BE2C (cell line): Measurements from ENCODE around the gene OSBPL5.

Experiments
- DNase-seq: peaks from one replicate; pipeline ENCODE4 v3.0.0-alpha.2; 2020
- H3K27me3 ChIP-seq: fragments of 250-450 bp; sonication (Bioruptor Pico); 2 replicates; pipeline ENCODE4 v1.5.1; 2020; ENCODE audit warnings: mild to moderate bottlenecking
- H3K36me3 ChIP-seq: fragments of 250-450 bp; sonication (Bioruptor Pico); 2 replicates; pipeline ENCODE4 v1.5.1; 2020; ENCODE audit warnings: mild to moderate bottlenecking
- H3K4me1 ChIP-seq: fragments of 250-450 bp; sonication (Bioruptor Pico); 2 replicates; pipeline ENCODE4 v1.5.1; 2020
- H3K4me3 ChIP-seq: 2 replicates; pipeline ENCODE4 v1.5.1; 2011; ENCODE audit warnings: low read depth, low read length
- H3K9me3 ChIP-seq: fragments of 250-450 bp; sonication (Bioruptor Pico); 2 replicates; pipeline ENCODE4 v1.5.1; 2020
- CTCF ChIP-seq: IDR thresholded peaks from 2 replicates; pipeline ENCODE4 v1.5.1; 2012; ENCODE audit warnings: mild to moderate bottlenecking, low read depth, low read length

OSBPL5 gene

GRCh38 chr11:3046641-3047040 lies 118.5 kb downstream of the OSBPL5 start:
- no peak for DNase-seq
- no peak for TF ChIP-seq CTCF
- H3K4me1 ChIP-seq: peaks cover 17% of the 10 kb centered on the region
- H3K9me3 ChIP-seq: no peaks in the 10 kb centered on the region
- H3K36me3 ChIP-seq: no peaks in the 10 kb centered on the region; the same call in none of the 2 replicates
- H3K4me3 ChIP-seq: no peak overlapping the region
- H3K27me3 ChIP-seq: no peaks in the 10 kb centered on the region

- no peak overlapping the region for H3K4me3 ChIP-seq
- H3K9me3 ChIP-seq: no peaks in the 10 kb centered on the region
- 0 out of 2 replicates have a peak, but pooled peaks have one; percentile 6 for TF ChIP-seq CTCF
- H3K4me1 ChIP-seq: peaks cover 15% of the 10 kb centered on the region; the same call in 1 of the 2 replicates
- DNase-seq: no peak
- no peaks in the 10 kb centered on the region for H3K27me3 ChIP-seq
- no peaks in the 10 kb centered on the region; the same call in none of the 2 replicates for H3K36me3 ChIP-seq
These were observed 118.9 kb downstream of the OSBPL5 start for GRCh38 chr11:3046190-3046589.

GRCh38 chr11:3044915-3045314 lies 120.2 kb downstream of the OSBPL5 start:
- H3K4me3 ChIP-seq: no peak overlapping the region
- no peak for TF ChIP-seq CTCF
- H3K9me3 ChIP-seq: no peaks in the 10 kb centered on the region
- DNase-seq: no peak
- no peaks in the 10 kb centered on the region; the same call in none of the 2 replicates for H3K36me3 ChIP-seq
- no peaks in the 10 kb centered on the region for H3K27me3 ChIP-seq
- H3K4me1 ChIP-seq: 0 out of 2 replicates have a peak, but pooled peaks cover 6% of the 10 kb centered on the region

- Histone ChIP-seq H3K27me3 (no peaks in the 10 kb centered on the region), H3K4me1 (no peaks in the 10 kb centered on the region), H3K36me3 (no peaks in the 10 kb centered on the region; the same call in 1 of the 2 replicates), H3K4me3 (no peak overlapping the region), H3K9me3 (no peaks in the 10 kb centered on the region)
- no peak for DNase-seq
- no peak for TF ChIP-seq CTCF
These were observed 121.1 kb downstream of the OSBPL5 start for GRCh38 chr11:3044004-3044403.

- no peaks in the 10 kb centered on the region; the same call in 1 of the 2 replicates for H3K36me3 ChIP-seq
- no peak for DNase-seq
- no peaks in the 10 kb centered on the region for H3K27me3 ChIP-seq
- no peaks in the 10 kb centered on the region for H3K4me1 ChIP-seq
- no peaks in the 10 kb centered on the region for H3K9me3 ChIP-seq
- H3K4me3 ChIP-seq: no peak overlapping the region
- no peak for TF ChIP-seq CTCF
These were observed 121.7 kb downstream of the OSBPL5 start for GRCh38 chr11:3043315-3043871.

GRCh38 chr11:3042496-3043314 lies 122.4 kb downstream of the OSBPL5 start:
- H3K4me3 ChIP-seq: no peak overlapping the region
- no peaks in the 10 kb centered on the region for H3K27me3 ChIP-seq
- peaks cover 3% of the 10 kb centered on the region for H3K36me3 ChIP-seq
- DNase-seq: no peak
- H3K4me1 ChIP-seq: no peaks in the 10 kb centered on the region
- H3K9me3 ChIP-seq: no peaks in the 10 kb centered on the region
- TF ChIP-seq CTCF: no peak
